GM12878 (cell line): ENCODE data around the gene UFD1. TPM values are rescaled to one million over a fixed set of nuclear protein-coding genes. Genes with fewer than 3 reads are reported as not detected.

Experiments
- ATAC-seq: fragments of 200-7000 bp; cut with Tn5 transposase; 3 replicates; pipeline ENCODE4 v1.9.1; 2020; ENCODE audit warnings: mild to moderate bottlenecking, moderate library complexity
- BruUV-seq: library from RNA; stranded (reverse); fragments of 400-500 nt; replicated peaks from 2 replicates; lab custom pipeline; 2021; lab: Mats Ljungman, UMichigan
- CTCF ChIA-PET: fragments of 300-600 bp; sonication (Branson Sonifier 250); formaldehyde crosslinking; extraction: SDS; loops from one replicate; lab custom pipeline; 2021; ENCODE audit warnings: inconsistent platforms; lab: Yijun Ruan, JAX
- POLR2A ChIA-PET: fragments of 350-600 bp; formaldehyde crosslinking; extraction: SDS; loops from one replicate; lab custom pipeline; 2021; ENCODE audit warnings: inconsistent platforms; lab: Charles Lee
- RAD21 ChIA-PET: fragments of 300-600 bp; sonication (Branson Sonifier 250); formaldehyde crosslinking; loops from one replicate; lab custom pipeline; 2023; ENCODE audit warnings: antibody characterized with exemption; ENCODE audit not compliant: unreplicated experiment; lab: Charles Lee
- SMC1A ChIA-PET: fragments of 300-600 bp; sonication (Branson Sonifier 250); formaldehyde crosslinking; loops from one replicate; lab custom pipeline; 2023; ENCODE audit not compliant: unreplicated experiment, uncharacterized antibody; lab: Charles Lee
- DNase-seq: peaks from one replicate; pipeline ENCODE4 v3.0.0-alpha.2; 2011; ENCODE audit warnings: low read depth, low spot score
- FAIRE-seq: peaks from 3 replicates; lab custom pipeline; 2011; peaks lifted over from hg19 to GRCh38; lab: Jason Lieb, UNC
- H2AFZ ChIP-seq: 2 replicates; pipeline ENCODE4 v1.6.0; 2011; ENCODE audit warnings: low read depth, low read length, control low read depth; ENCODE audit not compliant: control insufficient read depth
- H3K27ac ChIP-seq: 2 replicates; pipeline ENCODE4 v1.5.1; 2011; ENCODE audit warnings: control low read depth; ENCODE audit not compliant: control insufficient read depth, insufficient read depth
- H3K27me3 ChIP-seq, 2 experiments: replicated peaks in 1 of 2; 2 replicates each; pipeline versions ENCODE4 v1.6.0 to v1.6.1; 2011; ENCODE audit warnings: low read length in 1 of 2; ENCODE audit not compliant: control insufficient read depth in 2 of 2, insufficient read depth in 2 of 2
- H3K36me3 ChIP-seq, 2 experiments: 2 replicates each; pipeline ENCODE4 v1.5.1; 2011; ENCODE audit warnings: low read length in 1 of 2; ENCODE audit not compliant: control insufficient read depth in 2 of 2, insufficient read depth in 2 of 2
- H3K4me1 ChIP-seq: 2 replicates; pipeline ENCODE4 v1.6.1; 2011; ENCODE audit warnings: mild to moderate bottlenecking, low read length, moderate library complexity, mixed read lengths; ENCODE audit not compliant: control insufficient read depth, insufficient read depth
- H3K4me2 ChIP-seq: 2 replicates; pipeline ENCODE4 v1.6.0; 2011; ENCODE audit warnings: control low read depth; ENCODE audit not compliant: control insufficient read depth, insufficient read depth
- H3K4me3 ChIP-seq: fragments of 200-600 bp; sonication (generic); 2 replicates; pipeline ENCODE4 v1.5.1; 2016
- H3K79me2 ChIP-seq: 2 replicates; pipeline ENCODE4 v1.6.0; 2011; ENCODE audit warnings: low read length; ENCODE audit not compliant: control insufficient read depth, insufficient read depth
- H3K9ac ChIP-seq: 2 replicates; pipeline ENCODE4 v1.8.0; 2011; ENCODE audit warnings: low read length, control low read depth, mixed read lengths; ENCODE audit not compliant: control insufficient read depth, insufficient read depth
- H3K9me3 ChIP-seq: replicated peaks from 3 replicates; pipeline ENCODE4 v1.5.1; 2011; ENCODE audit warnings: mild to moderate bottlenecking, low read length; ENCODE audit not compliant: control insufficient read depth, insufficient read depth
- H4K20me1 ChIP-seq: 2 replicates; pipeline ENCODE4 v1.6.0; 2011; ENCODE audit not compliant: control insufficient read depth, insufficient read depth
- ATF7 ChIP-seq: fragments of 450-650 bp; IDR thresholded peaks from 2 replicates; pipeline ENCODE4 v1.6.1; 2016; ENCODE audit warnings: low read depth, mild to moderate bottlenecking
- BCL11A ChIP-seq: IDR thresholded peaks from 2 replicates; pipeline ENCODE4 v1.6.1; 2011; ENCODE audit warnings: low read depth, low read length
- CBFB ChIP-seq: IDR thresholded peaks from 2 replicates; pipeline ENCODE4 v1.6.1; 2016; ENCODE audit warnings: antibody characterized with exemption, low read depth
- CEBPB ChIP-seq, 2 experiments: fragments of 150-350 bp in 1 of 2; IDR thresholded peaks; 2 replicates each; pipeline ENCODE4 v1.6.1; 2012 to 2014; ENCODE audit warnings: low read depth in 2 of 2, low read length in 2 of 2, borderline replicate concordance in 1 of 2, inconsistent platforms in 1 of 2
- CEBPZ ChIP-seq: fragments of 150-350 bp; IDR thresholded peaks from 2 replicates; pipeline ENCODE4 v1.6.1; 2016; ENCODE audit warnings: low read depth, low read length
- E2F4 ChIP-seq: IDR thresholded peaks from 2 replicates; pipeline ENCODE4 v1.6.1; 2012; ENCODE audit warnings: low read depth, low read length, improper control_type of control experiment
- E4F1 ChIP-seq: fragments of 450-650 bp; IDR thresholded peaks from 2 replicates; pipeline ENCODE4 v1.6.1; 2018; ENCODE audit warnings: borderline replicate concordance, mild to moderate bottlenecking; ENCODE audit not compliant: partially characterized antibody
- EED ChIP-seq: sonication (generic); IDR thresholded peaks from 2 replicates; pipeline ENCODE4 v1.6.1; 2016; ENCODE audit warnings: antibody characterized with exemption, low read depth
- HDAC6 ChIP-seq: fragments of 200-600 bp; sonication (generic); IDR thresholded peaks from one replicate; pipeline ENCODE4 v1.8.0; 2017; ENCODE audit warnings: antibody characterized with exemption; ENCODE audit not compliant: unreplicated experiment
- HDGF ChIP-seq: fragments of 450-650 bp; IDR thresholded peaks from 2 replicates; pipeline ENCODE4 v1.6.1; 2016; ENCODE audit warnings: antibody characterized with exemption
- MAX ChIP-seq: IDR thresholded peaks from 2 replicates; pipeline ENCODE4 v1.6.1; 2012; ENCODE audit warnings: low read depth, low read length, improper control_type of control experiment
- MEF2A ChIP-seq: IDR thresholded peaks from 2 replicates; pipeline ENCODE4 v1.6.1; 2011; ENCODE audit warnings: low read depth, mild to moderate bottlenecking, low read length, moderate library complexity; ENCODE audit not compliant: insufficient read depth
- POU2F2 ChIP-seq: IDR thresholded peaks from 3 replicates; pipeline ENCODE4 v1.6.1; 2011; ENCODE audit warnings: low read depth, mild to moderate bottlenecking, low read length, borderline replicate concordance
- RFX5 ChIP-seq: IDR thresholded peaks from 2 replicates; pipeline ENCODE4 v1.6.1; 2011; ENCODE audit warnings: low read depth, low read length, improper control_type of control experiment
- SMC3 ChIP-seq: IDR thresholded peaks from 2 replicates; pipeline ENCODE4 v1.6.1; 2011; ENCODE audit warnings: low read length, improper control_type of control experiment, borderline replicate concordance
- SREBF2 ChIP-seq: IDR thresholded peaks from 2 replicates; pipeline ENCODE4 v1.6.1; 2012; ENCODE audit warnings: mild to moderate bottlenecking, low read length
- WGBS: methylation state at CpG from one replicate; pipeline ENCODE4 v1.1.6; 2016; ENCODE audit warnings: low lambda C conversion rate; ENCODE audit not compliant: insufficient replicate concordance, insufficient coverage; ENCODE audit errors: missing lambda C conversion rate; 5-methylcytosine and 5-hydroxymethylcytosine counted together
- in situ Hi-C: fragments of 300-500 bp; cut with MboI; formaldehyde crosslinking; loops from 9 replicates; pipeline ENCODE4 v1.14.3; 2018; ENCODE audit warnings: mixed read lengths
- intact Hi-C: fragments of 100-400 bp; cut with micrococcal nuclease; formaldehyde crosslinking; loops from one replicate; pipeline ENCODE4 v1.14.2; 2022; ENCODE audit not compliant: unreplicated experiment
- polyA plus RNA-seq, 11 experiments: library from polyadenylated mRNA; depleted of rRNA in 4 of 11; unstranded in 6 of 11; stranded (reverse) in 5 of 11; fragments of >200 nt; fragmentation: Nextera tagmentation in 4 of 11; fragmentation: Illumina TruSeq in 1 of 11; extraction: Ambion mirVana in 4 of 11; extraction: Trizol in 1 of 11; gene quantifications; 1 replicate in 1 of 11; 2 replicates in 10 of 11; pipeline versions ENCODE4 v1.2.1 to v1.2.3, GENCODE V29; 2011 to 2016; ENCODE audit warnings: inconsistent platforms in 2 of 11, missing spikeins in 2 of 11, low read depth in 1 of 11
- total RNA-seq, 4 experiments: library from RNA; depleted of rRNA in 3 of 4; stranded (reverse); fragments of >200 nt in 3 of 4; fragmentation: Illumina TruSeq in 1 of 4; extraction: Trizol in 1 of 4; gene quantifications; 2 replicates each; pipeline versions ENCODE4 v1.2.1 to v1.2.3, GENCODE V29; 2013 to 2021
- TF ChIP-seq, protein P1 (sequence below): fragments of 450-650 bp; IDR thresholded peaks from 2 replicates; pipeline ENCODE4 v1.6.1; 2014; ENCODE audit warnings: mild to moderate bottlenecking

UFD1 gene
- total and polyA plus RNA-seq, 10 of the 15 experiments (the other 5 are each of a cell fraction or from before 2014, with no cell fraction given) = 67.2 to 143 (median 117) TPM

GRCh38 chr22:19507534-19507861 lies 28.5 kb upstream of the UFD1 start (continued):
- TF ChIP-seq MEF2A (no peak), HDAC6 (no peak)
- TF ChIP-seq, protein P1, sequence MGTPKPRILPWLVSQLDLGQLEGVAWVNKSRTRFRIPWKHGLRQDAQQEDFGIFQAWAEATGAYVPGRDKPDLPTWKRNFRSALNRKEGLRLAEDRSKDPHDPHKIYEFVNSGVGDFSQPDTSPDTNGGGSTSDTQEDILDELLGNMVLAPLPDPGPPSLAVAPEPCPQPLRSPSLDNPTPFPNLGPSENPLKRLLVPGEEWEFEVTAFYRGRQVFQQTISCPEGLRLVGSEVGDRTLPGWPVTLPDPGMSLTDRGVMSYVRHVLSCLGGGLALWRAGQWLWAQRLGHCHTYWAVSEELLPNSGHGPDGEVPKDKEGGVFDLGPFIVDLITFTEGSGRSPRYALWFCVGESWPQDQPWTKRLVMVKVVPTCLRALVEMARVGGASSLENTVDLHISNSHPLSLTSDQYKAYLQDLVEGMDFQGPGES = no peak

DNA sequence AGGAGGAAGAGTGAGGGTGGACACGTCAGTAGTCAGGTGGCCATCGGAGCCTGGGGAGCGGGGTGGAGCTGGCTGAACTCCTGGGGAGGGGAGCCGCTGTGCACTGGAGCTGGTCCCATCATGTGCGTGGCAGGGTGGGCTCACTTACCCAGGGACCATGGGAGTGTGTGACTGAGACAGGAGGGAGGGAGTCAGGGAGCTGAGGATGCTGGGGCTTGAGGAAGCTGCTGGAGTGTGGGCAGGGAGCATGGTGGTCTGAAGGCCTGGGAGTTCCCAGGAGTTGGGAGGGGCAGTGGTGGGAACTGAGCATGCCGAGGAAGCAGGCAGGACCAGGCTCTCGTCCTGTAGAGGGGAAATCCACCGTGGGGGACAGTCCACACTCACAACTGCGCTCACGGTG lies 27.2 kb upstream of the UFD1 start:
- peaks cover 11 to 12% of the 10 kb centered on the region in 2 experiments; a peak in 3 of 4 replicates for H3K36me3 ChIP-seq
- H3K9me3 ChIP-seq = no peaks in the 10 kb centered on the region
- WGBS = 84% methylated on average over 8 of the region's 10 CpGs
- H4K20me1 ChIP-seq = no peaks in the 10 kb centered on the region
- H3K4me3 ChIP-seq = no peak overlapping the region
- SMC1A ChIA-PET = no interaction called here
- no peak overlapping the region for H3K9ac ChIP-seq
- DNase-seq (no peak), FAIRE-seq (no peak), ATAC-seq (no peak)
- in situ Hi-C loops (no loop called here), intact Hi-C loops (no loop called here)
- RAD21 ChIA-PET = no interaction called here
- H3K4me1 ChIP-seq = no peaks in the 10 kb centered on the region
- H3K27ac ChIP-seq = no peak overlapping the region
- BruUV-seq = no TSS peak
- no peak overlapping the region for H3K4me2 ChIP-seq
- no peak overlapping the region for H2AFZ ChIP-seq
- CTCF ChIA-PET = no interaction called here
- POLR2A ChIA-PET = no interaction called here
- no peaks in the 10 kb centered on the region for H3K79me2 ChIP-seq
- no peaks in the 10 kb centered on the region for H3K27me3 ChIP-seq
- TF ChIP-seq SREBF2 = no peak
- no peak for TF ChIP-seq POU2F2
- TF ChIP-seq MEF2A = no peak
- no peak for TF ChIP-seq ATF7
- TF ChIP-seq E4F1 = no peak
- TF ChIP-seq RFX5 = no peak
- TF ChIP-seq CEBPB (IDR thresholded peaks at IDR 0.05; ENCODE audit: borderline replicate concordance in 1 of 2, low read depth in 2 of 2, low read length in 2 of 2) = no peak
- no peak for TF ChIP-seq CEBPZ
- TF ChIP-seq SMC3 = no peak
- TF ChIP-seq MAX = no peak
- no peak for TF ChIP-seq CBFB
- no peak for TF ChIP-seq EED
- no peak for TF ChIP-seq HDGF
- no peak for TF ChIP-seq BCL11A
- TF ChIP-seq E2F4 = no peak
